GM18951 (cell line): Measurements from ENCODE around the gene TUBA4B.

ENCODE experiments used
- POLR2A ChIP-seq: IDR thresholded peaks from 4 replicates; pipeline ENCODE4 v1.6.1; 2011; ENCODE audit warnings: mild to moderate bottlenecking; ENCODE audit not compliant: insufficient read length, insufficient read depth; ENCODE audit errors: extremely low read depth
- in situ Hi-C: fragments of 300-500 bp; cut with MboI; formaldehyde crosslinking; loops from one replicate; pipeline ENCODE4 v1.12.0; 2022; ENCODE audit warnings: low sequenced_read_pairs, mixed read lengths, inconsistent platforms; ENCODE audit not compliant: unreplicated experiment

TUBA4B gene

GRCh38 chr2:219252900-219253752, at the start of gene TUBA4B:
TSS of gene TUBA4B (plus strand) at chr2:219253243. CDS start at chr2:219253408, 165 bp downstream.
- TF ChIP-seq POLR2A = peak; percentile 50
- in situ Hi-C loops = no loop called here

GRCh38 chr2:219204425-219205164, 48.4 kb upstream of the TUBA4B start:
- TF ChIP-seq POLR2A = no peak
- in situ Hi-C loops = no loop called here

- in situ Hi-C loops = no loop called here
- TF ChIP-seq POLR2A = no peak
These were observed 47.9 kb upstream of the TUBA4B start for GRCh38 chr2:219205165-219205538.

- in situ Hi-C loops = no loop called here
- TF ChIP-seq POLR2A = no peak
These were observed 47.1 kb upstream of the TUBA4B start for GRCh38 chr2:219205981-219206327.

- peak; percentile 99 for TF ChIP-seq POLR2A
- in situ Hi-C loops = no loop called here
These were observed 46.5 kb upstream of the TUBA4B start, which contains the start of gene ZFAND2B for GRCh38 chr2:219206328-219207133. TSS of gene ZFAND2B (plus strand) at chr2:219206782. CDS start at chr2:219206988, 206 bp downstream.

- in situ Hi-C loops = no loop called here
- peak; percentile 16 for TF ChIP-seq POLR2A
These were observed 45.7 kb upstream of the TUBA4B start for GRCh38 chr2:219207134-219207883.

- TF ChIP-seq POLR2A = no peak
- in situ Hi-C loops = no loop called here
These were observed 44.9 kb upstream of the TUBA4B start for GRCh38 chr2:219207884-219208740.

GRCh38 chr2:219209236-219210195, 43.5 kb upstream of the TUBA4B start:
- in situ Hi-C loops = loop anchor here (5.0 kb wide), 1 partner anchor 47 kb away; the partner anchor contains the start of gene NHEJ1
- no peak for TF ChIP-seq POLR2A

- in situ Hi-C loops = loop anchor here (5.0 kb wide), 1 partner anchor 48 kb away; the partner anchor contains the start of gene NHEJ1
- no peak for TF ChIP-seq POLR2A
These were observed 42.7 kb upstream of the TUBA4B start for GRCh38 chr2:219210196-219210885.

GRCh38 chr2:219210886-219211362, 42.1 kb upstream of the TUBA4B start:
- in situ Hi-C loops = loop anchor here (5.0 kb wide), 1 partner anchor 49 kb away; the partner anchor contains the start of gene NHEJ1
- no peak for TF ChIP-seq POLR2A
